ENCODE data around the gene PARK7. TPM values are rescaled to one million over a fixed set of nuclear protein-coding genes. Genes with fewer than 3 reads are reported as not detected.

The PARK7 gene
- 255 and 274 TPM in 2 replicates for total RNA-seq

DNA sequence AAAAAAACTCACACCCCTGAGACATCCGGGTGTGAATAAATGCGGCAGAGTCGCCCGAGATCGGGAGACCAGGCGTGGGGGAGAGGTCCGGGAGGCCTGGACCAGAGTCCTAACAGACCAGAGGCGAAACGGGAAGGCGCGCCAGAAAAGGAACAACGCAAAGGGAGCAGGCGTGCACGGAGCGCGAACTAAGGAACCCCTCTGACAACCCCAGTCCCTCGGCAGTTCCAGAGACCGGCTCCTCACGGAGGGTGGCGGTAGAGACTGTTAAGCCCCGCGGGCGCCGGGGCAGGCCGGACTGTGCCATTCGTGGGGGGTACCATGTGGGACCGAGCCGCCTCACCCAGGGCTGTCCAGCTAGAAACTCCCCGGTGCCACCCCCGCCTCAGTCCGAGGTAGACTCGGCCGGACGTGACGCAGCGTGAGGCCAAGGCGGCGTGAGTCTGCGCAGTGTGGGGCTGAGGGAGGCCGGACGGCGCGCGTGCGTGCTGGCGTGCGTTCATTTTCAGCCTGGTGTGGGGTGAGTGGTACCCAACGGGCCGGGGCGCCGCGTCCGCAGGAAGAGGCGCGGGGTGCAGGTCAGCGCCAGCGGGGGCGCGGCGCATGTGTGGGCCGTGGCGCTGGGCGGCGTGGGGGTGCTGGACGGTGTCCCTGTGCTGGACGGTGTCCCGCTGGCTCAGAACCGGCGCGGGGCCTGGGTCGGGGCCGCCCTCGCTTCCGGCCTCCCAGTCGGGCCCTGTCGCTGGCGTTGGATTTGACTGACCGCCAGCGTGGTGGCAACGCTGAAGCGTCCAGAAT is at the start of gene PARK7:
PARK7 (plus strand) TSS at position 496 of the 798 bp plus-strand sequence. CDS start 1,075 bp downstream, outside the sequence.

DNA sequence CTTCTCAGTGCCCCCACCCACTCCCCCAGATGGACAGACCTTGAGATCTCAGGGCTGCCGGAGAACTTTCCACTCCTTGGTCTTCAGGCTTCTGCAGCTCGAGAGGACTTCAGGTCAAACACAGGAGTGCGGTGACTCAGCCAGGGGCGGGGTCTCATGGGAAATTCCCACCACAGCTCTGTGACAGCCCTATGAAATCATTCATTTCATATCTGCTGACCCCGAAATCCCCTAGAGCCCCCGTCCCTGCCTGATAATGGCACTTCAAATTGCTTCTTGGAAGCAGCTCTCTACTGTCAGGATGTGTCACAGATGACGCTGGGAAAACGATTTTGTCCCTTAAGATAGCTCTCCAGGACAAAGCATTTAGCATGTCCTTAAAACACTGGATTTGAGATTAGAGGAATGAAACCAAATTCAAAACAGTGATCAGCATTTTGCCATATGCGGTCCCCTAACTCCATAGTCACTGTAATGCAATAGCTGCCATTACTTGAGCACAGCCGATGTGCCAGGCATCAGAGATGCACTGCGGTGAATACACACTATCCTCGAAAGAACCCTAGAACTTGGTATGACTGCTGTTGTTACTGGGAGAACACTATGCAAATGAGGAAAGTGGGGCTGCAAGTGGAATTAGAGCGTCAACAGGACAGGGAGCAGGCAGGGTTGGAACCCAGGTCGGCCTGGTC is 20.6 kb upstream of the PARK7 start, which contains the start of gene TNFRSF9:
TNFRSF9 (minus strand) TSS at position 95 of the 692 bp plus-strand sequence. CDS start 845 bp downstream, outside the sequence.

DNA sequence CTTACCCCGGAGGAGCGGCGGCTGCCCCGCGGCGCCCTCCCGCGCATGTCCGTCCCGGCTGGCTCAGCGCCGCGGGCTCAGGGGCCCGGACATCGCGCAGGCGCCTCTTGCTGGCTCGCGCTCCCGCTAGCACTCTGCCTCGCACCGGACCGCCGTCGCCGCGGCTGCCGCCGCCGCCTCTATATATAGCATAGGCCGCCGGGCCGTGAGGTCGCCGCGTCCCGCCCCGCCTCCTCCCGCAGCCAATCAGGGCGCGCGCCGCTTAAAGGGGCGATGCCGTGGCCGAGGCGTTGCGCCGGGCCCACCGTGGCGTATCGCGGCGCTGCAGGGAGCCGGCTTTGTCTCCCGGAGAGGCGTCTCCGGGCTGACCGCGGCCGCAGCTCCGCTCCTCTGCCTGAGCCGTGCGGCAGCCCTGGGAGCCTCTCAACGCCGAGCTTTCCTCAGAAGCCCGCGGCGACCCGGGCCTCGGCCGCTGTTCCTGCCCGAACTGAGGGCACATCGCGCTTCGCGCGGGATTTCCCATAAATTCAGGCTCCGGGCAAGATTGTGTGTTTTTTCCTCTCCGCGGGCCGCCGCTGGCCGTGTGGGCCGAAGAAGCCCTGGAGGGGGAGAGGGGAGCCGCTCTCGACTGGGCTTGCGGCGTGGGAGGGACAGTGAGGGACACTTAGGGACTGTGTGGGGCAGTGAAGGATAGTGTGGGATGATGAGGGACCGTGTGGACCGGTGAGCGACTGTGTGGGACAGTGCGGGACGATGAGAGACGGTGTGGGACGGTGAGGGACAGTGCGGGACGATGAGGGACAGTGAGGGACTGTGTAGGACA is 64.9 kb downstream of the PARK7 start, which contains the start of gene ERRFI1:
ERRFI1 (minus strand) TSS at position 157 of the 823 bp plus-strand sequence. CDS start 10,690 bp downstream, outside the sequence.

Other genes with a start within 250 kb of the PARK7 start
- 180 and 183 TPM in 2 replicates for gene VAMP3, start 190.4 kb upstream of the PARK7 start, total RNA-seq
- gene PER3, start 177.4 kb upstream of the PARK7 start, total RNA-seq = 2.0 and 2.1 TPM in 2 replicates
- gene UTS2, start 108.6 kb upstream of the PARK7 start, total RNA-seq = not detected in 2 replicates
- gene TNFRSF9, start 20.9 kb upstream of the PARK7 start, total RNA-seq = 0.89 and 1.5 TPM in 2 replicates
- gene ERRFI1, start 64.6 kb downstream of the PARK7 start, total RNA-seq = 13.3 and 13.9 TPM in 2 replicates

Data from mammary microvascular endothelial cell (primary cell).